HL-60 (cell line): ENCODE data around the gene TMEM192.

Experiments
- CTCF ChIP-seq: IDR thresholded peaks from one replicate; pipeline ENCODE4 v1.5.1; 2011; ENCODE audit warnings: low read length, control low read depth, inconsistent platforms; ENCODE audit not compliant: insufficient read depth
- POLR2AphosphoS5 ChIP-seq: IDR thresholded peaks from 2 replicates; pipeline ENCODE4 v1.6.1; 2012; ENCODE audit warnings: low read depth

- TF ChIP-seq CTCF, result no peak
- no peak for TF ChIP-seq POLR2AphosphoS5
Measured at GRCh38 chr4:165115301-165115700, 2.6 kb upstream of the TMEM192 start.
